Measurements from ENCODE around the gene CSMD2.

Gene CSMD2

DNA sequence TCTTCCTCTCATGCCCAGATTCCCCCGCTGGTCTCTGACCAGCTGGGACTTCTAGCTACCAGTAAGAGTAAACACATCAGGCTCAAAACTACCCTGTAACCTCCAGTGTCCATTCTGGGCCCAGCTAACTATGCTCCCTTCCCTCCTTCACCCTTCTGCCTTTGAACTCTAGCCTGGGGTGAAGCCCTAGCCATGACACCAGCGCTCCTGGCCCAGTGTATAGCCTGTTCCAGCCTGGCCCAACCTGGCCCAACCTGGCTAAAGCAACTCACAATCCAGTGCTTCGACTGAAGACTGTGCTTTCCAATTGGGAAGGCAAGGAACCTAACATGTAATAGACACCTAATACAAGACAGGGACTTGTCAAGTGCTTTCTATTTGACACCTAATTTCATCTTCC, 27.6 kb downstream of the CSMD2 start:
- DNase-seq (ENCODE audit: low spot score), result peak; percentile 12
- TF ChIP-seq, protein P1, sequence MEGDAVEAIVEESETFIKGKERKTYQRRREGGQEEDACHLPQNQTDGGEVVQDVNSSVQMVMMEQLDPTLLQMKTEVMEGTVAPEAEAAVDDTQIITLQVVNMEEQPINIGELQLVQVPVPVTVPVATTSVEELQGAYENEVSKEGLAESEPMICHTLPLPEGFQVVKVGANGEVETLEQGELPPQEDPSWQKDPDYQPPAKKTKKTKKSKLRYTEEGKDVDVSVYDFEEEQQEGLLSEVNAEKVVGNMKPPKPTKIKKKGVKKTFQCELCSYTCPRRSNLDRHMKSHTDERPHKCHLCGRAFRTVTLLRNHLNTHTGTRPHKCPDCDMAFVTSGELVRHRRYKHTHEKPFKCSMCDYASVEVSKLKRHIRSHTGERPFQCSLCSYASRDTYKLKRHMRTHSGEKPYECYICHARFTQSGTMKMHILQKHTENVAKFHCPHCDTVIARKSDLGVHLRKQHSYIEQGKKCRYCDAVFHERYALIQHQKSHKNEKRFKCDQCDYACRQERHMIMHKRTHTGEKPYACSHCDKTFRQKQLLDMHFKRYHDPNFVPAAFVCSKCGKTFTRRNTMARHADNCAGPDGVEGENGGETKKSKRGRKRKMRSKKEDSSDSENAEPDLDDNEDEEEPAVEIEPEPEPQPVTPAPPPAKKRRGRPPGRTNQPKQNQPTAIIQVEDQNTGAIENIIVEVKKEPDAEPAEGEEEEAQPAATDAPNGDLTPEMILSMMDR (IDR thresholded peaks at IDR 0.05), result no peak

DNA sequence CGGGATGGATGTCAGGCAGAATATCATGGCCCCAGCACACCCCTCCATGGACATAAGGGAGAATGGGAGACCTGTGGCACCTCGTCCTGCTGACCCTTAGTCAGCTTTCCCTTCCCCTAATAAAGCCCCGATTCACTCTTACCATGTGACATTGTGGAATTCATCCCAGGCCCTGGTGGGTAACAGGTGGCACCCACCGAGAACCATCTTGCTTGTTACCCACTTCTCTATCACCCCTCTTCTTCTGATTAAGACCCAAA, 32.9 kb downstream of the CSMD2 start:
- no peak overlapping the region for H3K27ac ChIP-seq
- peak; percentile 65 for DNase-seq (ENCODE audit: low spot score)
- H3K4me3 ChIP-seq, result no peak overlapping the region
- TF ChIP-seq, protein P1 (IDR thresholded peaks at IDR 0.05), result no peak

More for the DNA sequence above, 27.6 kb downstream of the CSMD2 start:
- H3K4me3 ChIP-seq, result no peak overlapping the region
- no peak overlapping the region for H3K27ac ChIP-seq

DNA sequence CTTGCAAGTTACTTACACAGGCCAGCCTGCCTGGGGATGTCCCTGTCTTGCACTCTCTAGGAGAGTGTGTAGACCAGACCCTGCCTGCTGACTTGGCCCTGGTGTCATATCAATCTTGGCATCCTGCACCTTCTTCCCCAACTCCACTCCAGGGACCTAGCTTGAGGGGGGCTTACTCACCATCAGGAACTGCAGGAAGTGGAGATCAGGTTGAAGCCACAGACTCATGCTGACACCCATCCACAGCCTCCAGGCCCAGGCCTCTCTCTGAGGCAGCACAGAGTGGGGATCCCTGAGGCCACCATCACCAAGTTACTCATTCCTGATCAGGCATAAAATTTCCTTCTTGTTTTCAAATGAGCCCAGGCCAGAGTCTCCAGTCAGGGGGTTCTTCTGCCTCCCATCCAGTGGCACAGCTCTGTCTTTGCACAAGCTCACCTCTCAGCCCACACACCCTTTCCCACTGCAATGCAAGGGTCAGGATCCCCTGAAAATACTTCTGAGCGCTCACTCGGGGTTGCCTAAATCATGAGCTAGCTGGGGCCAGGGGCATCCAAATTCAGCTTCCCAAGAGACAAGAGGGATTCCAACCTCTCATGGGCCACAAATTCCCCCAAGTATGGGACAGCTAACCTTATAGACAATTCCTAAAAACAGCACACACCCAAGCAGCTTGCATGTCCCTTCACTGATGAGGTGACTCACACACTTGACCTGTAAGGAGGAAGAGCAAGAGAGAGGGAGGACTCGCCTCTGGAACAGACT, 33.5 kb downstream of the CSMD2 start:
- Histone ChIP-seq H3K27ac (no peak overlapping the region), H3K4me3 (no peak overlapping the region)
- peak; percentile 69 for DNase-seq (ENCODE audit: low spot score)
- TF ChIP-seq, protein P1 (IDR thresholded peaks at IDR 0.05), result no peak

DNA sequence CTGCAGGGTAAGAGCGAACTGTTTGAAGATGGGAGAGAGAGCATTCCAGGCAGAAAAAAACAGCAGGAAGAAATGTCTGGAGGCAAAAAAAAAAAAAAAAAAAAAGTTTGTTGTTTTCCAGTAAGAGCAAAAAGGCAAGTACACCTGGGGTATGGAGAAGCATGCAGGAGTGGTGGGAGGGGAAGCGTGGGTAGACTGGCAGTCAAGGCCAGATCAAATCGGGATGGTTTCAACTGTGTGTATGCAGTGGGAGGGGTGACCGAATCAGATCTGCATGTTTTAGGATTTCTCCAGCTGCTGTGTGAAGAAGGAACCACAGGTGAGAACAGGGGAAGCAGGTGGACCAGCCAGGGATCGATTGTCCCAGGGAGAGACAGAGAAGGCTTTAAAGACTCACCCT, 34.7 kb downstream of the CSMD2 start:
- Histone ChIP-seq H3K27ac (no peak overlapping the region), H3K4me3 (no peak overlapping the region)
- TF ChIP-seq, protein P1 (IDR thresholded peaks at IDR 0.05), result no peak
- peak; percentile 36 for DNase-seq (ENCODE audit: low spot score)

DNA sequence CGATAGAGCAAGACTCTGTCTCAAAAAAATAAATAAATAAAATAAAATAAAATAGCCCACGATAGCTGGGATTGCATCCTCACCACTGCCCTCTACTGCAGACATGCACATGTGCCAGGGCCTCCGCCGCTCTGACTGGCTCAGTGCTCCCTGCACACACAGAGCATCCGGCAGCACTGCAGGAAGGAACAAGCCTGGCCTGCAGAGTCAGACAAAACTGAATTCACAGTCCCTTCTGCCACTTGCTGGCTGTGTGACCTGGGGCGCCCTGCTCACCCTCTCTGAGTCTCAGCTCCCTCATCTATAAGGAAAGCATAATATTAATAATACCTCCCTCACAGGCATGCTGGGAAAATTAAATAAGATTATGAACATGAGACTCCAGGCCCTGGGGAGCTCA, 35.4 kb downstream of the CSMD2 start:
- peak; percentile 19 for DNase-seq (ENCODE audit: low spot score)
- TF ChIP-seq, protein P1 (IDR thresholded peaks at IDR 0.05), result no peak
- H3K27ac ChIP-seq, result no peak overlapping the region
- no peak overlapping the region for H3K4me3 ChIP-seq

DNA sequence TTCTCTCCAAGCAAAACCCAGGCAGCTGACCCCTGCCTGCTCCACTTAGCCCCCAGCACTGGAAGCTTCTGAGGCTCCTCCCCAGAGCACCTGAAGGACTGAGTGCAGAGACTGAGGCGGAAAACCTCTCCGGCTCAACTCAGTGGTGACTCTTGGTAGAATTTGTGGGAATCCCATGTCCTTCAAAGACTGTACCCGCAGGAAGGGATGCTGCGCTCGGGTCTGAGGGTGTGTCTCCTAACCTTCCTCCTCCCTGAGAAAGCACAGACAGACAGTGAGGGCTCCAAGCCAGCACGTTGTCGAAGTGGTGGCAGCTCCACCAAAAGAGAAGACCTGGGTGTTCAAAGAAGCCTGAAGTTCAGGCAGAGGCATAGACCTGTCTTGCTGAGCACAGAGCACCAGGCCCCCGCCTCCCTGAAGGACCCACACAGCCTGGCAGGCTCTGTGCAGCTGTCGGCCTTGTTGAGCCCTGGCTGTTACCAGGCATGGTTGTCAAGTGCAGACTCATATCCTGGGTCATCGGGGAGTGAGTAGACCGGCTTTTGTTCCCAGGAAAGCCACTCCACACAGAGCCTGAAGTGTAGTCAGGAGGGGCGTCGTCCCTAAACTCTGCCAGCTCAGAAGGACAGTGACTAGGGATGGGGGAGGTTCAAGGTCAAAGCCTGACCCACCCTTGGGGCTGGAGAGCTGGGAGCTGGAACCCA, 36.7 kb downstream of the CSMD2 start:
- peak; percentile 47 for DNase-seq (ENCODE audit: low spot score)
- TF ChIP-seq, protein P1 (IDR thresholded peaks at IDR 0.05), result no peak
- H3K4me3 ChIP-seq, result no peak overlapping the region
- H3K27ac ChIP-seq, result no peak overlapping the region

Data from coronary artery (tissue), 2 donors.